ENCODE data around the gene SOBP.
A peak's percentile ranks its signal among the peaks of the same experiment; 100 is the strongest.

SOBP gene

DNA sequence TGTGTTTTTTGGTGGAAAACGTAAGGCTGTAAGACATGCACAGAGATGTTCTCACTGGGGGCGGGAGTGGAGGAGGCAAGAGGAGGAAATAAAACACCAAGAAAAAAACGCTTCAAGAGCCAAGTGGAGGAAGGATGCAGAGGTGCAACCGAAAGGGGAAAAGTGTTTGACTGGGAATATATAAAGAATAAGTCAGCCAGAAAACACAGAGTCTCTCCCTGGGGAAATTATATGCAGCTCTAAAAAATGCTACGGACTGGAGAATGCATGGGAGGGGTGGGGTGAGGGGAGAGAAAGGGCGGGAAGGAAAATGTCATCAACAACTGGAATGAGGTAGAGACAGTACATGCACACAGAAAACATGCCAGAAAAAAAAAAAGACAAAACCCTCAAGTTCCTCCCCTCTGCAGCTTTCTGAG is 200.7 kb downstream of the SOBP start:
- no peak for DNase-seq (ENCODE audit: low spot score)

DNA sequence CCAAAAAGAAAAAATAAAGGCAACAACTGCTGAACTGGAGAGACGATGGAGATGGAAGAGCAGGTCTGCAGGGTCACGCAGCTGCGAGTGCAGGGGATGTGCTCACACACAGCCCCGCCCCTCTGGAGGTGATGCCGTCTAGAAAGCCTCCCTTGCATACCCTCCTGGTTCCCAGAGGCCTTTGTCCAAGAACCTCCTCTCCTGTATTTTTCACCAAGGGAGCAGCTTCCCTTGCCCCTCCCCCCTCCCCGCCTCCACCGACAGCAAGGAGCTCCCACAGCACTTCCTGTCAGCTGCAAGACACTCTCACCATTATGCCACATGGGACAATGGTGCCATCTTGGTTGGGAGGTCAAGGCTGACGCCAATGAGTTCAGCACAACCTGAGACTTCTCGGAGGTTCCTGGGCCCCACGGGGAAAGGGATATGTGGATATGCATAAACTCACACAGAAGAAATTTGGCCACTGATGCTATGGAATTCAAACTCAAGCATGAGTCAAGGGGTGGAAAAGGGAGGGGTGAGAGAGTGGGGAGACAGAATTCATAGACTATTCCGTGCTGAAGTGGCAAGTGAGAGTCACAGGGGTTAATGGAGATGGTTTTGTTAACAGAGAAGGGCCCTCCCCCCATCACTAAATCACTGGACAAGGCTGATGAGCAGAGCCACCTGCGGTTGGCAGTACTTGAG is 201.3 kb downstream of the SOBP start:
- no peak for DNase-seq (ENCODE audit: low spot score)

DNA sequence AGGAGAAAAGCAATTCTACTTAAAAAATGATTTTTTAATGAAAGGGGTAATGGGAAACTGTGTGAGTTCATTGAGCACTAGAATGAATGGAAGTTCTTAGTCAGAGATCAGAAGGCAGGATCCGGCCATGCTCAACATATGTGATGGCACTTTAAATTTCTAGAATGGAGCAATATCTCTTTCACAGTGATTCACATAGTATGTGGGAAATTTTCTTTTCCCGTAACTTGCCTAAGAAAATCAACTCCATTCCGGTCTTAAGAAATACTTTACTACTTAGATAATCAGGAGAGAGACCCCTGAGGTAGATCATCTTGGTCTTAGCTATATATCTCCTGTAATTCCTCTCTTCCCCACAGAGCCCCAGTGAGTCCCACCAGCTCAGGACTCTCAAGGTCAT is 202.4 kb downstream of the SOBP start:
- DNase-seq (ENCODE audit: low spot score), result no peak

DNA sequence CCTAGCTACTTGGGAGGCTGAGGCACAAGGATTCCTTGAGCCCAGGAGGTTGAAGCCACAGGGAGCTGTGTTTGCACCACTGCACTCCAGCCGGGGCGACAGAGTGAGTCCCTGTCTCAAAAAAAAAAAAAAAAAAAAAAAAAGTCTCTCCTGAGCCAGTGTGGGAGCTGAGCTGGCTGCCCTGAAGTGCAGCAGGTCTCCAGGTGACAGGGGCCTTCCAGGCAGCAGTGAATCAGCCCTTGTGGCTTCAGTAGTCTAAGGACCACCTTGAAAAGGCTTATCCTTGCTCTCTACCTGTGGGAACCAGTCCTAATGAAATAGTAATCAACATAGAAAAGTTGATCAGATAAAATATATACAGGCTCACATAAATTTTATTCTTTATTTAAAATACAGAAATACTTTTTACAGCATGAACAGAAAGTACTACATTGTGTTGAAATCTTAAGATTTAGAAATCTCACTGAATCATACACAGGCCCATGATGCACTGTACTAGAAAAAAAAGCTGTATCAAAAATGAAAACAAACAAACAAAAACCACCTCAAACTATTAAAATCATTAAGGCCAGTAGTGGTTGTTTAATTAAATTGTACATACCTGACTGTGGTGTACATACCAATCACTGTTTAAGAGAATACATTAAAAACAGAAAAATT is 205.3 kb downstream of the SOBP start:
- no peak for DNase-seq (ENCODE audit: low spot score)

DNA sequence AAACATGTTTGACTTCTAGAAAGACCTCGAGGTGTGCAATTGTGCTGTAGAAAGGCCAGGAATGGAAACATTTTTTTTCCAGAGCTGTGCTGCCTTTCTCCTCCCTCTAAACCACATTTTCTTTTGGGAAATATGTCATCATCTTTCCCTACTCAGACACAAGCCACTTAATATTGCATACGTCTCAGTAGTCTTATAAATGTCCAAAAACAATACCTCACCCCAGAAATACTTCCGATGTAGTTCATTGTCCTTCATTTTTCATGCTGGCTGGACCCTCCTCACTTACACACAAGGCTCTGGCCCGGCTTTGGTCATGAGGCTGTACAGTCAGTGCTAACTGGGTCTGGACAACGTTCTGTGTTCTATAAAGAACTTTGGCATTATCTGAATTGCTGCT is 207.8 kb downstream of the SOBP start:
- DNase-seq (ENCODE audit: low spot score), result no peak

DNA sequence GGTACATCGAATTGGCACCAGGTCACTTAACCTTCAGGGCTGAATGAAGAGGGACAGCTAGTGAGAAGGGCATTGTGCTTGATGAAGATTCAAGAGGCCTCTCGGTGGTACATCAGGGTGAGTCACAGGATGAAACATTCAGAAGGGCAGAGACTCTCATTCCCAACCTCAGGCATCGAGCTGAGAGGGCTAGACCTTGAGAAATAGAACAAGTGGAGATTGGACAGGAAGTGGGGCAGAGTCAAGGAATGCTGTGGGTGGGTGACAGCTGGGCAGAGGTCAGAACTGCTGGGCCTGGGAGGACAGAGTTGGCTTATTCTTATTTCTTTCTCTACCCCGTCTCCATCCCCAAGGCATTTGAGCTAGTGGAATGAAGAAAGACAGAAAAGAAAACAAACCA is 208.2 kb downstream of the SOBP start:
- DNase-seq (ENCODE audit: low spot score), result peak; percentile 76

DNA sequence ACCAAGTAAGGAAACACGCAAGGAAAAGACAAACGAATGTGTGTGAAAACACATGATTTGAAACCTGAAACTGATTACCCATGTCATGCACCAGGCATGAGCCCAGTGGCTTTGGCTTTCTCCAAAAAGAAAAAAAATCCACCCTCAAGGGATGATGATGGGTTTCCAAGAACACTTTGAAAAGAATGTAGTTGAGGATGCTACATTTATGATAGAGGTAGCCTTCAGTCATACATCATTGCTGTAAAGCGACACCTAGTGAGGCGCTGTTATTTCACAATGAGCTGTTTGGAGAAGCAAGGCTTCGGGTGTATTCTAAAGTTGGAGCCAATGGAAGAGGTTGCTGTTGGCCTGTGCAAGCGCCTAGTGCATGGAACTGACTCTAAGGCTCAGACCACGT is 209.3 kb downstream of the SOBP start:
- DNase-seq (ENCODE audit: low spot score), result no peak

DNA sequence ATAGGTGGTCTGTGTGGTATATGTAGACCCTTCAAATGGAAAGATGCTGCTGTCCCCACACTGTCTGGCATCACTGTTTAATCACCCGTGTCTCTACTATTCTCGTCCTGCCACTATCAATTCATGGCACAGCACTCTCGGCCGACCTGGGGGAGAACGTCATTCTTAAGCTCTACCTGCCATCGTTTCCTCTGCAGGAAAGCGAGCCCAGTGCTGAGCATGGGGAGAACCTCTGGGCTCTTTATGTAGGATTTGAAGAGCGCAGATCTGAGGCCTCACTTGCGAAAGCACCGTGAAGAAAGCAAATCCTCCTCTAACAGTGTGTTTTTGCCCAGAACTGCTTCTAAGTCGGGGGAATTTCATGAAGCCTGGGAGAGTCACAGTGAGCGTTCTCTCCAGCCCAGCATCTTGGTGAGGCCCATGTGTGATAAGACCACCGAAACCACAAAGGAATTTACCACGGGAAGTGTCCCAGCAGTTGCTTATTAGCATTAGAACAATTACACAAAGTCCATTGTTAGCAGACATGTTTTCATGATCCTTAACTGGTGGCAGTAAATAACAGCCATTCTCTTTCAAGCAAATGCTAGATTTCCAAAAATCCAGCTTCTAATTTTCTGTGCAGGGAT is 209.9 kb downstream of the SOBP start:
- DNase-seq (ENCODE audit: low spot score), result no peak

DNA sequence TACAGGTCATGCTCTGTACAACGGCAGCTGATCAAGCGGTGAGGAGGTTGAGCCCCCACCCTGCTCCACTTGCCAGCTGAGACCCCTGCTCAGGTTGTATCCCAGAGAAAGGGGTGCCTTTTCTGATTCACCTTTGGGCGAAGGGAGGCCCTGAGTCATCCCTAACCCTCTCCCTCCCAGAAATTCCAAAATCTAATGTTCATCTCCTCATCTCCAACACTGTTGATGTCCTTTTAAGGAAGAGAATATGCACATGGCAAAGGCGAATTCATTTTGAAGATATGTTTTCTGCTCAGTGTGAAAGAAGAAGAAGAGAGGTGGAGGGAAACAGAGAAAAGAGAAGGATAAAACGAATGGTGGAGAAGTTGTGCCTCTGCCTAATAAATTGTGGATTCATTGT is 213.7 kb downstream of the SOBP start:
- no peak for DNase-seq (ENCODE audit: low spot score)

DNA sequence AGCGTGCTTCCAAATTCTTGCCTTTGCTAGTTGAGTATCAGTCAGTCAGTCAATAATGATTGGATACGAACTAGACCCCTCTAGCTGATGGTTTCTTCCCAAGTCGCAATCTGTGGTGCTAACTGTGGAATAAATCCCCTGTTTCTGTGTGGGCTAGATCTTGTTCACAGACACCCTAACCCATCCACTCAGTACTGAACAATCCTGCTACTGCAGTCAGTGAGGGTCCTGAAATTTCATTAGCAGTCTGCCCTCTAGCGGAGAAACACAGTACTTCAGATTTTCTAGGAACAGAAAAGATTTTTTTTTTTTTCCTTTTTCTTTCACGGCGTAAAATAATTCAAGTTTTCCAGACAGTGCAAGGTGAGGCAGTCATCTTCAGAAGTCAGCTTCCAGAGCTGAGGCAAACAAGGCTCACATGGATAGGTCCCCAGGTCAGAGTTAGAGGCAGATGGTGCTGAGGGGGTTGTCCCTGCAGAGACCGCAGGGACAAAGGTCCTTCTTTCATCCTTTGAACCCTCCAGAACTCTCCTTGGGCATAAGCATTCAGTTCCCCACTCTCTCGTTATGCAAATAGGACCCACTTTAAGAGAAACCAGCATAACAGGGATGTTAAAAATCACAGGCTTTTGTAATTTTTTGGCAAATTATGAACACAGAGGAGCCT is 214.6 kb downstream of the SOBP start:
- peak; percentile 36 for DNase-seq (ENCODE audit: low spot score)

DNA sequence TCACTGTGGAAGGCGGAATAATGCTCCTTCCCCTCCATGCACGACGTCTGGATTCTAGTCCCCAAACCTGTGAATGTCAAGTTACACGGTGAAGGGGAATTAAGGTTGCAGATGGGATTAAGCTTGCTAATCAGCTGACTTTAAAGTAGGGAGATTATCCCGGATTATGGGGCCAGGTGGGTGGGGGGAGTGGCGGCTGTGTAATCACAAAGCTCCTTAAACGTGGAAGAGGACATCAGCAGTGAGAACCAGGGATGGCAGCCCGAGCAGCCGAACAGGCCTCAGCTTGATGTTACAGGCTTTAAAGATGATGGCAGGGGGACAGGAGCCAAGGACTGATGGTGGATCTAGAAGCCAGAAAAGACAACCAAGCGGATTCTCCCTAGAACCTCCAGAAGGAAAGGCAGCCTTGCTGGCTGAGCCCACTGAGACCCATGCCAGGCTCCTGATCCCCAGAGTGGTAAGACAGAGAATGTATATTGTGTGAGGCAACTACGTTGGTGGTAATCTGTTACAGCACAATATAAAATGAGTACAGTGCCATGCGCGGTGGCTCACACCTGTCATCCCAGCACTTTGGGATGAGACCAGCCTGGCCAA is 216.7 kb downstream of the SOBP start:
- no peak for DNase-seq (ENCODE audit: low spot score)

DNA sequence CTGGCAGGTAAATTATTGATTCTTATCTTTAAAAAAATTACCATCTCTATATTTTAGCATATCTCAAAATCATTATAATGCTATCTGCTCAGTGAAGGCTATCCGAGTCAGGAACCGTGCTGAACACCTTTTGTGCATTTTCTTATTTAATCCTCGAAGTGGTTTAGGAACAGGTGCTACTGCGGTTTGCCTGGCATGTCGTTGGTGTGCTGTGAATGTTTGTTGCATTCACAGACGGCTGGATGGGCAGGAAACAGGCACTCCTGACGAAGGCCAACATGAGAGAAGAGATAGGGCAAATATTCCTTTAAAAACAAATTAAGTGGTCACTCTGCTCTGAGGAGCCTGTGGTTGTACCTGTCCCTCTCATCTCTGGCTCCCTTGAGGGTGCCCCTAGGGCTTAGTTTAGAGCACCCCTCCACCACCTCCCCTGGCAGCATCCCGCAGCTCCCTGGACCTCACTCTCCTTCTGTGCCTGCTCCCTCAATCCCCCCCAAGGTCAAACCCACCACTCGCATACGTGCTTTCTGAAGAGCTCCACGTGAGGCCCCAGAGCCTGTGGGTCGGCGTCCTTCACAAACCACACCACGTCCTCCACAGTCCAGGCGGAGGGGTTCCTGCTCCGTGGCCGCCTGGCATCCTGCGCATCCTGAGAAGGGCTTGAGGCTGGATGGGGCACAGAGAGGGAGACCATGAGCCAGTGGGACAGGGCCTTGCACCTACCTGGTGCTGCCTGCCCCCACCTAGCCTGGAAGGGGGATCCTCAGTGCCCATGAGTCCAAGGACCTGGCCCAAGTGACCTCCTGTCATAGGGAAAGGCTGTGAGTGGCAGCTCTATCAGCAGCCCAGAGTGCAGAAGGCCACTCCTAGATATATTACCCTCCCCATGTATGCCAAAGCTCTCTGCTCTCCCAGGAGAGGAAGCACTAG is 217.7 kb downstream of the SOBP start:
- no peak for DNase-seq (ENCODE audit: low spot score)

DNA sequence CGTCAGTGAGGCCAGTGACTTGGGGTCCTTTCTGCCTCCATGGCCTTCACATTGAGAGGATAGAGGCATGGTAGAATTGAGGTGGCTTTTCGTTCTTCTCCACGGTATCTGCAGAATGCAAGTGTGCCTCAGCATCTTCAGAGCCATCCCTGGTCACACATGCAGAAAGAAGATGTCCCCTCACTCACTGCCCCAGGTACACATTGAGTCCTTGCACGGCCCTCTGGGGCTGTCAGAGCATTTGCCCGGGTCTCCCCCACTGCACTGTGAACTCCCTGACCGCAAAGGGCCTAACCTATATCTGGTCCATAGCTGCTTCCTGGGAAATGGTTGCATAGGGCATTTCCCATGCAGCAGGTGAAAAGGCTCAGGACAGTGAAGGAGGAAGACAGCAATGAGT is 218.5 kb downstream of the SOBP start:
- DNase-seq (ENCODE audit: low spot score), result no peak

DNA sequence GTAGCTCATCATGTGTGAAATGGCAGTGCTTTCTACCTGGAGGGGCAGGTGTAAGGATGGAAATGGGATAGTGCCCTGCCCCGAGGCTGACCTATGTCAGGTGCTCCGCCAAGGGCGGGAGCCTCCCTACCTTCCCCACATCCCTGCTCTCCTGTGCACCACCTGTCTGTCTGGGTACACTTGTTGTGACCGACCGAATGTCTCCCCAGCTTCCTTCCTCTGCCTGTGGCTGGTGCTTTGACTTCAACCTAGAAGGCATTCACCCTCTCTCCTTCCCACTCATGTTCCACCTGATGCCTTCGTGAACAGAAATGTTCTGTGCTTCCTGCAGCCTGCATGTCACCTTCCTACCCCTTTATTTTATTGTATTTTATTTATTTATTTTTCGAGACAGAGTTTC is 219.4 kb downstream of the SOBP start:
- DNase-seq (ENCODE audit: low spot score), result no peak

Measured in COLO829 (cell line).